ENCODE data around the gene PHACTR1.

PHACTR1 gene

GRCh38 chr6:12841619-12842018 lies 125.1 kb downstream of the PHACTR1 start:
- Histone ChIP-seq H3K36me3 (ENCODE audit: control insufficient read depth in 5 of 5, insufficient read depth in 5 of 5, low read length in 5 of 5) (no peaks in the 10 kb centered on the region), H3K9me3 (ENCODE audit: control insufficient read depth in 5 of 5, low read length in 5 of 5) (peaks cover 5 to 14% (median 12%) of the 10 kb centered on the region in 5 donors), H3K4me3 (ENCODE audit: low read depth in 1 of 5, low read length in 5 of 5) (no peak overlapping the region), H3K9ac (ENCODE audit: low read length in 5 of 5) (no peak overlapping the region), H3K4me1 (ENCODE audit: control insufficient read depth in 5 of 5, insufficient read depth in 5 of 5, low read length in 5 of 5) (no peaks in the 10 kb centered on the region), H3K27ac (ENCODE audit: low read depth, low read length) (no peak overlapping the region), H3K27me3 (ENCODE audit: control insufficient read depth in 5 of 5, insufficient read depth in 4 of 5, low read length in 5 of 5) (peaks cover 0 to 2% (median 0%) of the 10 kb centered on the region in 5 donors)

DNA sequence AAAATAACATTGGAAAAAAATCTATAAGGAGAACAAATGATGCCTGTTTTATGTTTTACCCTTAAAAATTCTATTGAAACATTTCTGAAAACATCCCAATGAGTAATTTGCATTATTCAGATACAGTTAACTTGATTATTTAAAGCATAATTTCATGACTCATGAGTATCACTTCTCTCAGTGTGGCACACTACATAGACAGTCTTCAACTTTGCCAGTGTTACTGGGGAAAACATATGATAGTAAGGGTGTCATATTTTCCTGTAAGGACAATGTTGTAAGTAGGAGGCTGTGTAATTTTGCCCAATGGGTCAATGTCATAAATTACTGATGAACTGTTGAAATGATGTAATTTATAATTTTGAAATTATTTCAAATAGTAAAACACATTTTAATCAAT lies 125.5 kb downstream of the PHACTR1 start:
- Histone ChIP-seq H3K27ac (ENCODE audit: low read depth, low read length) (no peak overlapping the region), H3K9me3 (ENCODE audit: control insufficient read depth in 5 of 5, low read length in 5 of 5) (peaks cover 5 to 11% (median 9%) of the 10 kb centered on the region in 5 donors), H3K4me3 (ENCODE audit: low read depth in 1 of 5, low read length in 5 of 5) (no peak overlapping the region)

GRCh38 chr6:12842658-12843057 lies 126.1 kb downstream of the PHACTR1 start:
- Histone ChIP-seq H3K9me3 (ENCODE audit: control insufficient read depth in 5 of 5, low read length in 5 of 5) (peaks cover 5 to 6% (median 6%) of the 10 kb centered on the region in 5 donors), H3K27me3 (ENCODE audit: control insufficient read depth in 5 of 5, insufficient read depth in 4 of 5, low read length in 5 of 5) (peaks cover 0 to 2% (median 0%) of the 10 kb centered on the region in 5 donors), H3K4me3 (ENCODE audit: low read depth in 1 of 5, low read length in 5 of 5) (no peak overlapping the region), H3K9ac (ENCODE audit: low read length in 5 of 5) (no peak overlapping the region), H3K27ac (ENCODE audit: low read depth, low read length) (no peak overlapping the region), H3K4me1 (ENCODE audit: control insufficient read depth in 5 of 5, insufficient read depth in 5 of 5, low read length in 5 of 5) (no peaks in the 10 kb centered on the region), H3K36me3 (ENCODE audit: control insufficient read depth in 5 of 5, insufficient read depth in 5 of 5, low read length in 5 of 5) (no peaks in the 10 kb centered on the region)

More for the DNA sequence above, 125.5 kb downstream of the PHACTR1 start:
- H3K9ac ChIP-seq (ENCODE audit: low read length in 5 of 5): no peak overlapping the region
- no peaks in the 10 kb centered on the region for H3K36me3 ChIP-seq (ENCODE audit: control insufficient read depth in 5 of 5, insufficient read depth in 5 of 5, low read length in 5 of 5)
- no peaks in the 10 kb centered on the region for H3K4me1 ChIP-seq (ENCODE audit: control insufficient read depth in 5 of 5, insufficient read depth in 5 of 5, low read length in 5 of 5)
- peaks cover 0 to 2% (median 0%) of the 10 kb centered on the region in 5 donors for H3K27me3 ChIP-seq (ENCODE audit: control insufficient read depth in 5 of 5, insufficient read depth in 4 of 5, low read length in 5 of 5)

- H3K36me3 ChIP-seq (ENCODE audit: control insufficient read depth in 5 of 5, insufficient read depth in 5 of 5, low read length in 5 of 5): no peaks in the 10 kb centered on the region
- H3K4me1 ChIP-seq (ENCODE audit: control insufficient read depth in 5 of 5, insufficient read depth in 5 of 5, low read length in 5 of 5): no peaks in the 10 kb centered on the region
- no peak overlapping the region for H3K4me3 ChIP-seq (ENCODE audit: low read depth in 1 of 5, low read length in 5 of 5)
- no peak overlapping the region for H3K27ac ChIP-seq (ENCODE audit: low read depth, low read length)
- no peaks in the 10 kb centered on the region for H3K9me3 ChIP-seq (ENCODE audit: control insufficient read depth in 5 of 5, low read length in 5 of 5)
- peaks cover 0 to 2% (median 0%) of the 10 kb centered on the region in 5 donors for H3K27me3 ChIP-seq (ENCODE audit: control insufficient read depth in 5 of 5, insufficient read depth in 4 of 5, low read length in 5 of 5)
- H3K9ac ChIP-seq (ENCODE audit: low read length in 5 of 5): no peak overlapping the region
Measured at GRCh38 chr6:12844284-12845223, 128.0 kb downstream of the PHACTR1 start.

GRCh38 chr6:12845224-12846004 lies 128.8 kb downstream of the PHACTR1 start:
- no peaks in the 10 kb centered on the region for H3K9me3 ChIP-seq (ENCODE audit: control insufficient read depth in 5 of 5, low read length in 5 of 5)
- peaks cover 0 to 2% (median 0%) of the 10 kb centered on the region in 5 donors for H3K27me3 ChIP-seq (ENCODE audit: control insufficient read depth in 5 of 5, insufficient read depth in 4 of 5, low read length in 5 of 5)
- H3K4me1 ChIP-seq (ENCODE audit: control insufficient read depth in 5 of 5, insufficient read depth in 5 of 5, low read length in 5 of 5): no peaks in the 10 kb centered on the region
- no peak overlapping the region for H3K9ac ChIP-seq (ENCODE audit: low read length in 5 of 5)
- no peaks in the 10 kb centered on the region for H3K36me3 ChIP-seq (ENCODE audit: control insufficient read depth in 5 of 5, insufficient read depth in 5 of 5, low read length in 5 of 5)
- H3K4me3 ChIP-seq (ENCODE audit: low read depth in 1 of 5, low read length in 5 of 5): no peak overlapping the region
- H3K27ac ChIP-seq (ENCODE audit: low read depth, low read length): no peak overlapping the region

DNA sequence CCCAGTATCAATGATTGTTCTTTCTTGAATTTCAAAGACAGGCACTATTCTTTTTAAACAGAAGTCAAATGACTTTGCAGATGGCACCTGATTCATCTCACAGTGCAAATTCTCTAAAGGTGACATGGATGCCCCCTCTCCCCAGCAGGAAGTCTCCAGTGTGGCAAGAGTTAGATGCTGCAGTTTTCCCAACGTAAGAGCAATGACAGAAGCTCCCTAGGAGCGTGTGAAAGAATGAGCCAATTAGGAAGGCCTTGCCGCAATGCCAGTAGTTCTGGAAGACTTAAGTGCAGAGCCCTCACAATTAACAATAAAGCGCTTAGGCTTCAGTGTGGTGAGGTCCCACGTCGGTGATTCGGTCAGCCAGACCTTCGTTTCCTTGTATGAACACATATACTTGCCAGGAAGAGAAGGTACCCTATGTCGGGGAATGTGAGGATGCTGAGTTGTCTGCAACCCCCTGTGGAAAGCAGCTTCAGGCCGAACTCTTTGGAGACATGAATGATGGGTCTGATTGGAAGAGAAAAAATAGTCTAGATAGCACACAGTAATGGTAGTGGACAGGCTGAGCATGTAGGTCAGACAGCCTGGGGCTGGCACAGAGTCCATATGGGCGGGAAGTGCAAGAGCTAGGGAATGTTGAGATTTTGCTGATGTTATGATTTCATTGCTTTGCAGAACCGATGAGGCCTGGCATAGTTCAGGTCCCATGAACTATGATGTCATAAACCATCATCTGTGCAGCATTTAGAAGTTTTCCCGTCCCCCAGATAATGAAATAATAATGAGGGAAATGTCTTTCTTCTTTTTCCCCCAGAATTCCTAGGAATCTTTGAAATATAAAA lies 132.6 kb downstream of the PHACTR1 start:
- no peak overlapping the region for H3K4me3 ChIP-seq (ENCODE audit: low read depth in 1 of 5, low read length in 5 of 5)
- H3K27me3 ChIP-seq (ENCODE audit: control insufficient read depth in 5 of 5, insufficient read depth in 4 of 5, low read length in 5 of 5): peaks cover 0 to 2% (median 0%) of the 10 kb centered on the region in 5 donors
- no peak overlapping the region for H3K27ac ChIP-seq (ENCODE audit: low read depth, low read length)
- no peaks in the 10 kb centered on the region for H3K36me3 ChIP-seq (ENCODE audit: control insufficient read depth in 5 of 5, insufficient read depth in 5 of 5, low read length in 5 of 5)
- no peaks in the 10 kb centered on the region for H3K4me1 ChIP-seq (ENCODE audit: control insufficient read depth in 5 of 5, insufficient read depth in 5 of 5, low read length in 5 of 5)
- H3K9me3 ChIP-seq (ENCODE audit: control insufficient read depth in 5 of 5, low read length in 5 of 5): no peaks in the 10 kb centered on the region
- no peak overlapping the region for H3K9ac ChIP-seq (ENCODE audit: low read length in 5 of 5)

DNA sequence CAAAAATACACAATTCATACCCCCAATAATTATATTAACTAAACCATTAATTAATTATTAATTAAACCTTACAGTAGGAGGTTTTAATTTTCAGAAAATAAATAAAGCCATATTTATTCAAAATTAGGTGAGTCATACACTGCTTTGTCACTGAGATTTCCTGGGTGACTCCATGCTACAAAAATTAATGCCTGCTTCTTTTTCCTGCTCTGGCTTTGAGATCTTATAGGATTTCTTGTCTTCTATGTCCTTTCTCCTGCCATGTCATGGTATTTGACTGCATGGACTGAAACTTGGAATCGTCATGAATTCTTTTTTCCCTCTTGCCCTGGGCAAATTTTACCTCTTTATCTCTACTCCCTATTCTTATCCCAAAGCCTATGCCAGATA lies 133.2 kb downstream of the PHACTR1 start:
- peaks cover 0 to 2% (median 0%) of the 10 kb centered on the region in 5 donors for H3K27me3 ChIP-seq (ENCODE audit: control insufficient read depth in 5 of 5, insufficient read depth in 4 of 5, low read length in 5 of 5)
- no peaks in the 10 kb centered on the region for H3K4me1 ChIP-seq (ENCODE audit: control insufficient read depth in 5 of 5, insufficient read depth in 5 of 5, low read length in 5 of 5)
- no peak overlapping the region for H3K9ac ChIP-seq (ENCODE audit: low read length in 5 of 5)
- H3K36me3 ChIP-seq (ENCODE audit: control insufficient read depth in 5 of 5, insufficient read depth in 5 of 5, low read length in 5 of 5): no peaks in the 10 kb centered on the region
- no peak overlapping the region for H3K27ac ChIP-seq (ENCODE audit: low read depth, low read length)
- peaks cover 0 to 1% (median 0%) of the 10 kb centered on the region in 5 donors for H3K9me3 ChIP-seq (ENCODE audit: control insufficient read depth in 5 of 5, low read length in 5 of 5)
- H3K4me3 ChIP-seq (ENCODE audit: low read depth in 1 of 5, low read length in 5 of 5): no peak overlapping the region

DNA sequence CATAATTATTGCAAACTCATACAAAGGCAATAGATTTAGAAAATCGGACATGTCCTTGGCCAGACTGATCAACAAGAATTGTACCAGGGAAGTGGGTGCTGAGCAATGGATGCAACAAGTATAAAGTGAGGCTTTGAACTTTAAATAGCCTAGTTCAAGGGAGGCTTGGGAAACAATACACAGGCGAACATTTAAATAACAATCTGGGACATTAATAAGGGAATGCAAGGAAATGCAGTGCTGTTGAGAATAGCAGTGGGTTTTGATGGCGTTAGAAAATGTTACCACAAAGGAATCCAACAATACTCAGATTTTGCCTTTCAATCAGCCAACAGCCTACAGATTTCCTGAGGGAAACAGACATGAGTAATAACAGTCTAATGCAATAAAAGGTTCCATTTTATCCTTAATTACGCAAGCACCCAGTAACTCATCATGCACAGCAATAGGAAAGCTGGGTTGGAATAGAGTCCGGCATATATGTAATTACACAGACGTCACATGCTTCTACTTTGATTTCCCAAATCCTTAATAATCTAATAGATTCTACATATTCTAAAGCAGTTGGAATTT lies 134.6 kb downstream of the PHACTR1 start:
- no peak overlapping the region for H3K27ac ChIP-seq (ENCODE audit: low read depth, low read length)
- H3K36me3 ChIP-seq (ENCODE audit: control insufficient read depth in 5 of 5, insufficient read depth in 5 of 5, low read length in 5 of 5): no peaks in the 10 kb centered on the region
- no peaks in the 10 kb centered on the region for H3K27me3 ChIP-seq (ENCODE audit: control insufficient read depth in 5 of 5, insufficient read depth in 4 of 5, low read length in 5 of 5)
- H3K9me3 ChIP-seq (ENCODE audit: control insufficient read depth in 5 of 5, low read length in 5 of 5): peaks cover 0 to 4% (median 0%) of the 10 kb centered on the region in 5 donors
- H3K9ac ChIP-seq (ENCODE audit: low read length in 5 of 5): no peak overlapping the region
- H3K4me1 ChIP-seq (ENCODE audit: control insufficient read depth in 5 of 5, insufficient read depth in 5 of 5, low read length in 5 of 5): no peaks in the 10 kb centered on the region
- H3K4me3 ChIP-seq (ENCODE audit: low read depth in 1 of 5, low read length in 5 of 5): no peak overlapping the region

GRCh38 chr6:12861603-12862002 lies 145.0 kb downstream of the PHACTR1 start:
- Histone ChIP-seq H3K9ac (ENCODE audit: low read length in 5 of 5) (no peak overlapping the region), H3K4me1 (ENCODE audit: control insufficient read depth in 5 of 5, insufficient read depth in 5 of 5, low read length in 5 of 5) (no peaks in the 10 kb centered on the region), H3K27ac (ENCODE audit: low read depth, low read length) (no peak overlapping the region), H3K9me3 (ENCODE audit: control insufficient read depth in 5 of 5, low read length in 5 of 5) (no peaks in the 10 kb centered on the region), H3K36me3 (ENCODE audit: control insufficient read depth in 5 of 5, insufficient read depth in 5 of 5, low read length in 5 of 5) (no peaks in the 10 kb centered on the region), H3K4me3 (ENCODE audit: low read depth in 1 of 5, low read length in 5 of 5) (no peak overlapping the region), H3K27me3 (ENCODE audit: control insufficient read depth in 5 of 5, insufficient read depth in 4 of 5, low read length in 5 of 5) (peaks cover 0 to 1% (median 0%) of the 10 kb centered on the region in 5 donors)
